SK-N-SH (cell line): ENCODE measurements around the gene CD300H. TPM values are rescaled to one million over a fixed set of nuclear protein-coding genes. Genes with fewer than 3 reads are reported as not detected.

Experiments used
- CTCF ChIA-PET: fragments of 300-600, 350-600 bp; formaldehyde crosslinking; extraction: SDS; loops from one replicate; lab custom pipeline; 2021; lab: Yijun Ruan, JAX
- POLR2A ChIA-PET: fragments of 350-600 bp; sonication (Branson Sonifier 250); formaldehyde crosslinking; extraction: SDS; loops from one replicate; lab custom pipeline; 2020; ENCODE audit warnings: antibody characterized with exemption, inconsistent platforms; lab: Yijun Ruan, JAX
- DNase-seq: peaks from one replicate; pipeline ENCODE4 v3.0.0; 2012
- H2AFZ ChIP-seq: fragments of 200-600 bp; sonication (generic); 2 replicates; pipeline ENCODE4 v1.8.1; 2016; ENCODE audit warnings: antibody characterized with exemption, mild to moderate bottlenecking, low read depth
- H3F3A ChIP-seq: fragments of 200-600 bp; sonication (generic); replicated peaks from 2 replicates; pipeline ENCODE3; 2016; ENCODE audit warnings: antibody characterized with exemption, mild to moderate bottlenecking; ENCODE audit not compliant: insufficient read depth
- H3K27ac ChIP-seq, 2 experiments: fragments of 200-500 bp in 1 of 2; fragments of 200-600 bp in 1 of 2; sonication (Bioruptor generic) in 1 of 2; sonication (generic), shearing (Covaris generic) in 1 of 2; 2 replicates each; pipeline versions ENCODE4 v1.5.1 to v1.6.1; 2014 to 2016; ENCODE audit warnings: low read depth in 2 of 2, inconsistent platforms in 1 of 2, low read length in 1 of 2, mild to moderate bottlenecking in 1 of 2, mixed read lengths in 1 of 2
- H3K27me3 ChIP-seq: fragments of 200-600 bp; sonication (generic), shearing (Covaris generic); 2 replicates; pipeline ENCODE4 v1.6.1; 2016; ENCODE audit warnings: mixed run types; ENCODE audit not compliant: insufficient read depth
- H3K36me3 ChIP-seq, 2 experiments: fragments of 200-500 bp in 1 of 2; fragments of 200-600 bp in 1 of 2; sonication (Bioruptor generic) in 1 of 2; sonication (generic) in 1 of 2; replicated peaks in 1 of 2; 2 replicates each; pipeline versions ENCODE3 to v1.5.1; 2014 to 2016; ENCODE audit warnings: low read length in 1 of 2, mild to moderate bottlenecking in 1 of 2; ENCODE audit not compliant: insufficient read depth in 2 of 2, control insufficient read depth in 1 of 2
- H3K4me1 ChIP-seq, 2 experiments: fragments of 200-500 bp in 1 of 2; fragments of 200-600 bp in 1 of 2; sonication (Bioruptor generic) in 1 of 2; sonication (generic), shearing (Covaris generic) in 1 of 2; 2 replicates each; pipeline versions ENCODE4 v1.5.1 to v1.6.1; 2014 to 2016; ENCODE audit warnings: low read depth in 1 of 2, low read length in 1 of 2, mixed run types in 1 of 2; ENCODE audit not compliant: insufficient read depth in 2 of 2, control insufficient read depth in 1 of 2
- H3K4me2 ChIP-seq: fragments of 200-600 bp; sonication (generic), shearing (Covaris generic); 2 replicates; pipeline ENCODE4 v1.6.1; 2017; ENCODE audit warnings: mixed run types
- H3K4me3 ChIP-seq, 2 experiments: fragments of 200-500 bp in 1 of 2; fragments of 200-600 bp in 1 of 2; sonication (Bioruptor generic) in 1 of 2; sonication (generic), shearing (Covaris generic) in 1 of 2; 2 replicates each; pipeline versions ENCODE4 v1.5.1 to v1.8.1; 2014 to 2016; ENCODE audit warnings: low read depth in 2 of 2, inconsistent platforms in 1 of 2, low read length in 1 of 2, mild to moderate bottlenecking in 1 of 2, mixed read lengths in 1 of 2, moderate library complexity in 1 of 2
- H3K79me2 ChIP-seq: fragments of 200-600 bp; sonication (generic); 2 replicates; pipeline ENCODE4 v1.8.1; 2017; ENCODE audit warnings: mild to moderate bottlenecking; ENCODE audit not compliant: insufficient read depth
- H3K9ac ChIP-seq: fragments of 200-600 bp; sonication (generic); 2 replicates; pipeline ENCODE4 v1.6.1; 2017; ENCODE audit warnings: mixed run types
- H3K9me2 ChIP-seq: fragments of 200-600 bp; sonication (generic); 2 replicates; pipeline ENCODE4 v1.6.1; 2017; ENCODE audit warnings: mixed run types
- H3K9me3 ChIP-seq: fragments of 200-600 bp; sonication (generic); 2 replicates; pipeline ENCODE4 v1.6.1; 2017; ENCODE audit warnings: mixed run types, mild to moderate bottlenecking, moderate library complexity
- H4K20me1 ChIP-seq: fragments of 200-600 bp; sonication (generic); 2 replicates; pipeline ENCODE4 v1.6.1; 2017; ENCODE audit warnings: mild to moderate bottlenecking, mixed run types; ENCODE audit not compliant: insufficient read depth
- EP300 ChIP-seq, 2 experiments: IDR thresholded peaks; 2 replicates each; pipeline versions ENCODE4 v1.4.0 to v1.6.1; 2012; ENCODE audit warnings: borderline replicate concordance in 1 of 2, low read depth in 1 of 2, low read length in 1 of 2
- EZH2phosphoT487 ChIP-seq: fragments of 200-600 bp; sonication (generic); IDR thresholded peaks from 2 replicates; pipeline ENCODE4 v1.6.1; 2017; ENCODE audit warnings: low read depth, mixed run types, mild to moderate bottlenecking, antibody characterized with exemption, moderate library complexity, borderline replicate concordance
- FOSL2 ChIP-seq: IDR thresholded peaks from 2 replicates; pipeline ENCODE4 v1.4.0; 2012; ENCODE audit warnings: low read depth, mild to moderate bottlenecking, moderate library complexity, borderline replicate concordance
- GATA2 ChIP-seq: sonication (generic); formaldehyde crosslinking; IDR thresholded peaks from 2 replicates; pipeline ENCODE4 v1.5.0; 2020; ENCODE audit warnings: mild to moderate bottlenecking, missing genetic modification reagents
- MAX ChIP-seq: IDR thresholded peaks from 2 replicates; pipeline ENCODE4 v1.4.0; 2012; ENCODE audit warnings: low read depth
- MXI1 ChIP-seq: IDR thresholded peaks from 2 replicates; pipeline ENCODE4 v1.6.1; 2012; ENCODE audit warnings: mild to moderate bottlenecking, low read depth, low read length, improper control_type of control experiment
- NFIC ChIP-seq: IDR thresholded peaks from 2 replicates; pipeline ENCODE4 v1.4.0; 2012; ENCODE audit warnings: borderline replicate concordance
- NRF1 ChIP-seq: IDR thresholded peaks from 2 replicates; pipeline ENCODE4 v1.6.1; 2012; ENCODE audit warnings: low read depth, mild to moderate bottlenecking, low read length
- RAD21 ChIP-seq: IDR thresholded peaks from 2 replicates; pipeline ENCODE4 v1.6.1; 2012; ENCODE audit warnings: mild to moderate bottlenecking, low read length
- REST ChIP-seq: IDR thresholded peaks from 2 replicates; pipeline ENCODE4 v1.6.1; 2012; ENCODE audit warnings: mild to moderate bottlenecking, low read depth, low read length, moderate library complexity
- YY1 ChIP-seq: IDR thresholded peaks from 2 replicates; pipeline ENCODE4 v1.4.0; 2012; ENCODE audit warnings: low read depth, mild to moderate bottlenecking
- WGBS: methylation state at CpG from one replicate; pipeline ENCODE4 v1.1.6; 2017; ENCODE audit warnings: low lambda C conversion rate; 5-methylcytosine and 5-hydroxymethylcytosine counted together
- polyA plus RNA-seq, 3 experiments: library from polyadenylated mRNA; depleted of rRNA; stranded (reverse); fragments of >200 nt; gene quantifications; 2 replicates each; pipeline ENCODE4 v1.2.3, GENCODE V29; 2012
- TF ChIP-seq, protein P1 (sequence below): fragments of 150-350 bp; IDR thresholded peaks from 2 replicates; pipeline ENCODE4 v1.6.1; 2016; ENCODE audit warnings: mild to moderate bottlenecking, low read depth, low read length
- TF ChIP-seq, protein P2 (sequence below): IDR thresholded peaks from 2 replicates; pipeline ENCODE4 v1.4.0; 2012; ENCODE audit warnings: low read depth, borderline replicate concordance
- TF ChIP-seq, protein P3 (sequence below): fragments of 150-350 bp; IDR thresholded peaks from 2 replicates; pipeline ENCODE4 v1.6.1; 2017; ENCODE audit warnings: antibody characterized with exemption, low read length, low read depth, borderline replicate concordance
- TF ChIP-seq, protein P4 (sequence below): IDR thresholded peaks from 2 replicates; pipeline ENCODE4 v1.4.0; 2012; ENCODE audit warnings: low read depth, borderline replicate concordance

CD300H gene
- polyA plus RNA-seq, 1 of the 3 experiments (the other 2 are of a cell fraction) = not detected

- Histone ChIP-seq H3K36me3 (no peaks in the 10 kb centered on the region), H3F3A (no peaks in the 10 kb centered on the region), H3K9ac (no peak overlapping the region), H3K4me1 (no peaks in the 10 kb centered on the region), H3K4me3 (no peak overlapping the region), H2AFZ (no peak overlapping the region), H3K9me3 (no peaks in the 10 kb centered on the region), H3K27me3 (no peaks in the 10 kb centered on the region), H3K79me2 (no peaks in the 10 kb centered on the region), H3K9me2 (no peaks in the 10 kb centered on the region)
- WGBS = 36% methylated on average over 5 of the region's 5 CpGs
- POLR2A ChIA-PET = no interaction called here
- no peak for DNase-seq
- TF ChIP-seq, protein P1, sequence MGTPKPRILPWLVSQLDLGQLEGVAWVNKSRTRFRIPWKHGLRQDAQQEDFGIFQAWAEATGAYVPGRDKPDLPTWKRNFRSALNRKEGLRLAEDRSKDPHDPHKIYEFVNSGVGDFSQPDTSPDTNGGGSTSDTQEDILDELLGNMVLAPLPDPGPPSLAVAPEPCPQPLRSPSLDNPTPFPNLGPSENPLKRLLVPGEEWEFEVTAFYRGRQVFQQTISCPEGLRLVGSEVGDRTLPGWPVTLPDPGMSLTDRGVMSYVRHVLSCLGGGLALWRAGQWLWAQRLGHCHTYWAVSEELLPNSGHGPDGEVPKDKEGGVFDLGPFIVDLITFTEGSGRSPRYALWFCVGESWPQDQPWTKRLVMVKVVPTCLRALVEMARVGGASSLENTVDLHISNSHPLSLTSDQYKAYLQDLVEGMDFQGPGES = no peak
- TF ChIP-seq NRF1 = no peak
- no peak for TF ChIP-seq GATA2 (CRISPR knock-in tag)
- TF ChIP-seq FOSL2 = no peak
- no peak for TF ChIP-seq RAD21
- TF ChIP-seq, protein P2, sequence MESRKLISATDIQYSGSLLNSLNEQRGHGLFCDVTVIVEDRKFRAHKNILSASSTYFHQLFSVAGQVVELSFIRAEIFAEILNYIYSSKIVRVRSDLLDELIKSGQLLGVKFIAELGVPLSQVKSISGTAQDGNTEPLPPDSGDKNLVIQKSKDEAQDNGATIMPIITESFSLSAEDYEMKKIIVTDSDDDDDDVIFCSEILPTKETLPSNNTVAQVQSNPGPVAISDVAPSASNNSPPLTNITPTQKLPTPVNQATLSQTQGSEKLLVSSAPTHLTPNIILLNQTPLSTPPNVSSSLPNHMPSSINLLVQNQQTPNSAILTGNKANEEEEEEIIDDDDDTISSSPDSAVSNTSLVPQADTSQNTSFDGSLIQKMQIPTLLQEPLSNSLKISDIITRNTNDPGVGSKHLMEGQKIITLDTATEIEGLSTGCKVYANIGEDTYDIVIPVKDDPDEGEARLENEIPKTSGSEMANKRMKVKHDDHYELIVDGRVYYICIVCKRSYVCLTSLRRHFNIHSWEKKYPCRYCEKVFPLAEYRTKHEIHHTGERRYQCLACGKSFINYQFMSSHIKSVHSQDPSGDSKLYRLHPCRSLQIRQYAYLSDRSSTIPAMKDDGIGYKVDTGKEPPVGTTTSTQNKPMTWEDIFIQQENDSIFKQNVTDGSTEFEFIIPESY = no peak
- TF ChIP-seq NFIC = no peak
- TF ChIP-seq EZH2phosphoT487 = no peak
- TF ChIP-seq MAX = no peak
- TF ChIP-seq, all 33 proteins: peak for 0
- CTCF ChIA-PET = interaction anchor here (1.2 to 3.1 kb wide), 5 partner anchors 24 to 226 kb away, joined by 3 to 14 read pairs (median 3); partner anchors contain the start of genes CD300H and GPR142
- Histone ChIP-seq H4K20me1 (no peaks in the 10 kb centered on the region), H3K4me2 (no peak overlapping the region), H3K27ac (no peak overlapping the region)
Observed at GRCh38 chr17:74527081-74527480, 40.2 kb downstream of the CD300H start.

GRCh38 chr17:74526681-74527080, 40.6 kb downstream of the CD300H start:
- Histone ChIP-seq H3K27ac (no peak overlapping the region), H3K27me3 (no peaks in the 10 kb centered on the region), H3K36me3 (no peaks in the 10 kb centered on the region), H4K20me1 (no peaks in the 10 kb centered on the region), H3K4me1 (no peaks in the 10 kb centered on the region), H3K4me2 (no peak overlapping the region), H3K9ac (no peak overlapping the region), H3K4me3 (no peak overlapping the region), H3K9me3 (no peaks in the 10 kb centered on the region), H3K79me2 (no peaks in the 10 kb centered on the region), H3F3A (no peaks in the 10 kb centered on the region), H3K9me2 (no peaks in the 10 kb centered on the region), H2AFZ (no peak overlapping the region)
- POLR2A ChIA-PET = no interaction called here
- CTCF ChIA-PET = interaction anchor here (1.0 to 3.1 kb wide), 6 partner anchors 24 to 226 kb away, joined by 3 to 14 read pairs (median 4); partner anchors contain the start of genes CD300H and GPR142
- WGBS = 4% methylated on average over 3 of the region's 3 CpGs
- no peak for DNase-seq
- TF ChIP-seq, protein P3, sequence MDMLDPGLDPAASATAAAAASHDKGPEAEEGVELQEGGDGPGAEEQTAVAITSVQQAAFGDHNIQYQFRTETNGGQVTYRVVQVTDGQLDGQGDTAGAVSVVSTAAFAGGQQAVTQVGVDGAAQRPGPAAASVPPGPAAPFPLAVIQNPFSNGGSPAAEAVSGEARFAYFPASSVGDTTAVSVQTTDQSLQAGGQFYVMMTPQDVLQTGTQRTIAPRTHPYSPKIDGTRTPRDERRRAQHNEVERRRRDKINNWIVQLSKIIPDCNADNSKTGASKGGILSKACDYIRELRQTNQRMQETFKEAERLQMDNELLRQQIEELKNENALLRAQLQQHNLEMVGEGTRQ = no peak
- TF ChIP-seq, protein P2 = no peak
- TF ChIP-seq, protein P4, sequence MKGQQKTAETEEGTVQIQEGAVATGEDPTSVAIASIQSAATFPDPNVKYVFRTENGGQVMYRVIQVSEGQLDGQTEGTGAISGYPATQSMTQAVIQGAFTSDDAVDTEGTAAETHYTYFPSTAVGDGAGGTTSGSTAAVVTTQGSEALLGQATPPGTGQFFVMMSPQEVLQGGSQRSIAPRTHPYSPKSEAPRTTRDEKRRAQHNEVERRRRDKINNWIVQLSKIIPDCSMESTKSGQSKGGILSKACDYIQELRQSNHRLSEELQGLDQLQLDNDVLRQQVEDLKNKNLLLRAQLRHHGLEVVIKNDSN = no peak
- no peak for TF ChIP-seq MXI1
- no peak for TF ChIP-seq EP300 (IDR thresholded peaks at IDR 0.05; ENCODE audit: borderline replicate concordance in 1 of 2, low read depth in 1 of 2, low read length in 1 of 2)
- no peak for TF ChIP-seq REST
- TF ChIP-seq YY1 = no peak
- TF ChIP-seq EZH2phosphoT487 = no peak
